ENCODE data around the gene OGG1. TPM values are rescaled to one million over a fixed set of nuclear protein-coding genes. Genes with fewer than 3 reads are reported as not detected.
A peak's percentile ranks its signal among the peaks of the same experiment; 100 is the strongest.

Gene OGG1
- total RNA-seq, 2 donors from 2014 or later, result 10.8 to 12.2 TPM

DNA sequence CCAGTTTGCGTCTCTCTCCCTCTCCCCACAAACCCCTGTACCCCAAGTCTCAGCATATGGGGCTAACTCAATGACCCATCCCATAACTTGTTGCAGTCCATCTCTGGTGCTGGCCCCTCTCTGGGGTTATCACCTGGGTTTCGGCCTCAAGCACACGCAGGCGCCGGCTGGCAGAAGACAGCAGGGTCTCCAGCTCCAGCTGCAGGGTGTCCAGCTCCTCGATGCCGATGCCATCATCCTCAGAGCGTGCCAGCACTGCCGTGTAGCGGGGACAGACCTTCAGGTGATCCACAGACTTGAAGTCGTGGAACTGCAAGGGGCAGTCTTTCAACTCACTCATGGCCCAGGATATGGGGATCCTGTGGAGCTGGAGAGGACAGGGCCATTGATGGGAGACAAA lies 41.4 kb downstream of the OGG1 start:
- Histone ChIP-seq H3K9me3 (no peaks in the 10 kb centered on the region), H3K4me1 (peaks cover 0 to 32% of the 10 kb centered on the region in 2 donors), H3K4me3 (no peak overlapping the region), H3K36me3 (peaks cover 37% of the 10 kb centered on the region), H3K27me3 (no peaks in the 10 kb centered on the region), H3K27ac (no peak overlapping the region)
- DNase-seq (ENCODE audit: low spot score), result no peak
- TF ChIP-seq, protein P1, sequence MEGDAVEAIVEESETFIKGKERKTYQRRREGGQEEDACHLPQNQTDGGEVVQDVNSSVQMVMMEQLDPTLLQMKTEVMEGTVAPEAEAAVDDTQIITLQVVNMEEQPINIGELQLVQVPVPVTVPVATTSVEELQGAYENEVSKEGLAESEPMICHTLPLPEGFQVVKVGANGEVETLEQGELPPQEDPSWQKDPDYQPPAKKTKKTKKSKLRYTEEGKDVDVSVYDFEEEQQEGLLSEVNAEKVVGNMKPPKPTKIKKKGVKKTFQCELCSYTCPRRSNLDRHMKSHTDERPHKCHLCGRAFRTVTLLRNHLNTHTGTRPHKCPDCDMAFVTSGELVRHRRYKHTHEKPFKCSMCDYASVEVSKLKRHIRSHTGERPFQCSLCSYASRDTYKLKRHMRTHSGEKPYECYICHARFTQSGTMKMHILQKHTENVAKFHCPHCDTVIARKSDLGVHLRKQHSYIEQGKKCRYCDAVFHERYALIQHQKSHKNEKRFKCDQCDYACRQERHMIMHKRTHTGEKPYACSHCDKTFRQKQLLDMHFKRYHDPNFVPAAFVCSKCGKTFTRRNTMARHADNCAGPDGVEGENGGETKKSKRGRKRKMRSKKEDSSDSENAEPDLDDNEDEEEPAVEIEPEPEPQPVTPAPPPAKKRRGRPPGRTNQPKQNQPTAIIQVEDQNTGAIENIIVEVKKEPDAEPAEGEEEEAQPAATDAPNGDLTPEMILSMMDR (IDR thresholded peaks at IDR 0.05), result no peak

DNA sequence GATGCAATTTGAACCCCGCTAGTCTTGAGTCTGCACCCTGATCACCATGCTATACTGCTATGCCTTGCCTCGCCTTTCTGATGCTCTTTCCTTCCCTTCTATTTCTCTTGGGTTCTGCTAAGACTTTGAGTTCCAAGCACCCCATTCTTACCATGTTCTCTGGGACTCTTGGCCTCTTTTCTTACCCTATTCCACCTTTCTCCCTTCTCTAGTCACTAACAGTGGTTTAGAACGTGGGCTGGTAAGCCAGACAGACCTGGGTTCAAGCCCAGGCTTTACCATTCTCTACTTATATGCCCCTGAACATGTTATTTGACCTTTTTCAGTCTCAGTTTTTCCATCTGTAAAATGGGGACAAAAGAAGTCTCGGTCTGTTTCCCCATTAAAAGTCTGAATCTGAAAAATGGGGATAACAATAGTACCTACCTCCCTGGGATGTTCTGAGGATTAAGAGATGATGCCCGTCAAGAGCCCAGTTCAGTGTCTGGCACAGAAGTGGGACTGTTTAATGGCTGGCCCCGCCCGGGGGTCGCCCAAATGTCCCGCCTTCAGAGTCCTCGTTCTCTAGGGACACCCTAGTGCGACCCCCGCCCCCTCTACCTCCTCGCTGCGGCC lies 42.1 kb downstream of the OGG1 start:
- H3K36me3 ChIP-seq, result peaks cover 29% of the 10 kb centered on the region
- no peak for DNase-seq (ENCODE audit: low spot score)
- peak overlapping the region; percentile 92 to 99 for H3K4me3 ChIP-seq
- H3K4me1 ChIP-seq, result peaks cover 0 to 32% of the 10 kb centered on the region in 2 donors
- peak overlapping the region; percentile 96 to 99 for H3K27ac ChIP-seq
- no peaks in the 10 kb centered on the region for H3K9me3 ChIP-seq
- TF ChIP-seq, protein P1 (IDR thresholded peaks at IDR 0.05), result no peak
- no peaks in the 10 kb centered on the region for H3K27me3 ChIP-seq

GRCh38 chr3:9792405-9793160 lies 42.8 kb downstream of the OGG1 start, which contains the start of the genes ARPC4 and TADA3:
Gene ARPC4, plus strand, starts transcription at chr3:9793082. Its CDS starts 40 bp downstream, at chr3:9793122.
Gene TADA3, minus strand, starts transcription at chr3:9792473. Its CDS starts 1,007 bp downstream, at chr3:9791466.
- Histone ChIP-seq H3K27ac (peak within 1 kb of the TSS; percentile 96 to 99), H3K27me3 (no peaks in the 10 kb centered on the region), H3K4me1 (peaks cover 0 to 35% of the 10 kb centered on the region in 2 donors), H3K9me3 (no peaks in the 10 kb centered on the region), H3K36me3 (peaks cover 29% of the 10 kb centered on the region), H3K4me3 (peak within 1 kb of the TSS; percentile 92 to 99)
- DNase-seq (ENCODE audit: low spot score), result peak; percentile 93
- TF ChIP-seq, protein P1 (IDR thresholded peaks at IDR 0.05), result no peak

- peak overlapping the region; percentile 92 to 99 for H3K4me3 ChIP-seq
- peak overlapping the region; percentile 96 to 99 for H3K27ac ChIP-seq
- peaks cover 35% of the 10 kb centered on the region for H3K36me3 ChIP-seq
- H3K27me3 ChIP-seq, result no peaks in the 10 kb centered on the region
- H3K9me3 ChIP-seq, result no peaks in the 10 kb centered on the region
- peaks cover 0 to 35% of the 10 kb centered on the region in 2 donors for H3K4me1 ChIP-seq
- TF ChIP-seq, protein P1 (IDR thresholded peaks at IDR 0.05), result no peak
- DNase-seq (ENCODE audit: low spot score), result no peak
These were observed 43.5 kb downstream of the OGG1 start for GRCh38 chr3:9793161-9793781.

DNA sequence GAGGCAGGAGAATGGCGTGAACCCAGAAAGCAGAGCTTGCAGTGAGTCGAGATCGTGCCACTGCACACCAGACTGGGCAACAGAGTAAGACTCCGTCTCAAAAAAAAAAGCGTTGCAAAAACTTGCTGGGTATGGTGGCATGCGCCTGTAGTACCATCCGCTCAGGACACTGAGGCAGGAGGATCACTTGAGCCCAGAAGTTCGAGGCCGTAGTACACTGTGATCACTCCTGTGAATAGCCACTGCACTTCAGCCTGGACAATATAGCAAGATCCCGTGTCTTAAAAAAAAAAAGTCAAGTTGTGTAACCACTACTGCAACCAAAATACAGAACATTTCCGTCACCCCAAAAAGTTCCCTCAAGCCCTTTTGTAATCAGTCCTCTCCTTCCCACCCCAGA lies 44.6 kb downstream of the OGG1 start:
- no peak for DNase-seq (ENCODE audit: low spot score)
- TF ChIP-seq, protein P1 (IDR thresholded peaks at IDR 0.05), result no peak
- peaks cover 36% of the 10 kb centered on the region for H3K36me3 ChIP-seq
- H3K9me3 ChIP-seq, result no peaks in the 10 kb centered on the region
- no peaks in the 10 kb centered on the region for H3K27me3 ChIP-seq
- H3K4me3 ChIP-seq, result no peak overlapping the region
- no peak overlapping the region for H3K27ac ChIP-seq
- peaks cover 0 to 35% of the 10 kb centered on the region in 2 donors for H3K4me1 ChIP-seq
